Measurements from ENCODE around the gene TMEM238L. TPM values are rescaled to one million over a fixed set of nuclear protein-coding genes. Genes with fewer than 3 reads are reported as not detected.

TMEM238L gene
- total RNA-seq, 1 donor from 2014 or later = not detected

DNA sequence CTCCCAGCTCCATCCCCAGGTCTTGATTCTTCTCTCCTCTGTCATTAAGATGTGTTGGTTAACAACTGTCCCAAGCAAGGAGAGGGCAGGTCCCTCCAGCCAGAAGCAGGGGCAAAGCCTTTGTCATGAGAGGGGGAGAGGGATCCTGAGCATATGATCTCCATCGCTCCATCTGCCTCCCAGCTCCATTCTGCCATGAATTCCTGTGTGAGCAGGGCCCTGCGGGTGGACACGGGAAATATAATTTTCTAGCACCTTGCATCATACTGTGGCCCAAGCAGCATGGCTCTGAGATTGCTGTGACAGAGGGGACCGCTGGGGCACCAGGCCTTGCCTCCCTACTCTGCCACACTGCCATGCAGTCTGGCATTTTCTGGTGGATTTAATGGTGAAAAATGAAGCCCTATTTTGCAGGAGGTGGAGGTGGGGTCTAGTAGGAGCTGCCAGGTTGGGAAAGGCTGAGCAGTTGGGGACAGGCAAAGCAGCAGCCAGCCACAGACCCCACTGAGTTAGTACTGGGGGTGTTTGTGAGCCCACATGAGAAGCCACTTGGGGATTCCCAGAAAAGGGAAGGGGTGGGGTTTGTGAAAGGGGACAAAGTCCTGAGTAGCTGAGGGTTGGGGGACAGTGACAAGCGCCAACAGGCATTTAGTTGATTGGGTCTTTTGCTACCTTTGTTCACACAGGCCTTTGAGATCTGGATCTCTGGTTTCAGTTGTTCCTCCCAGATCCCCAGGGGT lies 16.4 kb downstream of the TMEM238L start:
- DNase-seq = peak; percentile 23
- TF ChIP-seq CTCF (IDR thresholded peaks at IDR 0.05; ENCODE audit: partially characterized antibody, unreplicated experiment) = no peak
- H3K4me1 Mint-ChIP-seq (ENCODE audit: low read depth, unreplicated experiment) = peaks cover 19% of the 10 kb centered on the region
- peak overlapping the region; percentile 19 for H3K27ac Mint-ChIP-seq (ENCODE audit: unreplicated experiment)
- H3K4me3 Mint-ChIP-seq (ENCODE audit: unreplicated experiment) = no peak overlapping the region
- H3K27me3 Mint-ChIP-seq (ENCODE audit: unreplicated experiment) = peaks cover 3% of the 10 kb centered on the region
- no peaks in the 10 kb centered on the region for H3K9me3 Mint-ChIP-seq (ENCODE audit: unreplicated experiment)
- no peaks in the 10 kb centered on the region for H3K36me3 Mint-ChIP-seq (ENCODE audit: unreplicated experiment)

DNA sequence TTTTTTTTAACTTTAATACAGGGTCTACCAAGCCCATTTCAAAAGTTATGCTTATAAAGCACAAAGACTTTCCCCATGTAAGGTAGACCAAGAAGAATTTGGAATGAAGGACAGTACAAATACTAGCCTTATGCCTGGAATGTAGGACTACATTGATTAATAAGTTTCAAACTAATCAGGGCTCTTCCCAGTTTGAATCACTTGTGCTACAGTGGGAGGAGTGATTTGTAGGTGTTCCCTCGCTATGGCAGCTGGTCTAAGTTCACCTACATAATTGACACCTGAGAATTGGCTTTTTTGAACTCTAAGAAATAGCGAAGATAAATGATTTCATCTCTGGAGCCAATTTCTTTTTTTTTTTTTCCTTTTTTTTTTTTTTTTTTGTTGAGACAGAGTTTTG lies 18.6 kb downstream of the TMEM238L start:
- H3K4me3 Mint-ChIP-seq (ENCODE audit: unreplicated experiment) = no peak overlapping the region
- DNase-seq = no peak
- TF ChIP-seq CTCF (IDR thresholded peaks at IDR 0.05; ENCODE audit: partially characterized antibody, unreplicated experiment) = no peak
- no peaks in the 10 kb centered on the region for H3K36me3 Mint-ChIP-seq (ENCODE audit: unreplicated experiment)
- H3K4me1 Mint-ChIP-seq (ENCODE audit: low read depth, unreplicated experiment) = peaks cover 14% of the 10 kb centered on the region
- H3K27me3 Mint-ChIP-seq (ENCODE audit: unreplicated experiment) = peaks cover 3% of the 10 kb centered on the region
- H3K9me3 Mint-ChIP-seq (ENCODE audit: unreplicated experiment) = no peaks in the 10 kb centered on the region
- no peak overlapping the region for H3K27ac Mint-ChIP-seq (ENCODE audit: unreplicated experiment)

DNA sequence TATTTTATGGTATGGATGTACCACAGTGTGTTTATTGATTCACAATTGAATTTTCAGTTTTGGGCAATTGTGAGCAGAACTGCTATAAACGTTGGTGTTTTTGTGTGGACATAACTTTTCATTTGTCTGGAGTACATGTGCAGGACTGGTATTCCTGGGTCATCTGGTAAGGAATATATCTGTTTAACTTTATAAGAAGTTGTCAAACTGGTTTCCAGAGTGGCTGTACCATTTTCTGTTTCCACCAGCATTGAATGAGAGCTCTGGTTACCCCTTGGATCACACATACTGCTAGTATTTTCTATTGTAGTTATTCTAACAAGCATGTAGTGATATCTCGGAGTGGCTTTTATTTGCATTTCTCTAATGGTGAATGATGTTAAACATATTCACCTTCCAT lies 24.3 kb downstream of the TMEM238L start:
- Mint-ChIP-seq H3K9me3 (ENCODE audit: unreplicated experiment) (peaks cover 3% of the 10 kb centered on the region), H3K27ac (ENCODE audit: unreplicated experiment) (no peak overlapping the region), H3K4me1 (ENCODE audit: low read depth, unreplicated experiment) (no peaks in the 10 kb centered on the region), H3K36me3 (ENCODE audit: unreplicated experiment) (peaks cover 5% of the 10 kb centered on the region), H3K4me3 (ENCODE audit: unreplicated experiment) (no peak overlapping the region), H3K27me3 (ENCODE audit: unreplicated experiment) (no peaks in the 10 kb centered on the region)
- DNase-seq = no peak
- TF ChIP-seq CTCF (IDR thresholded peaks at IDR 0.05; ENCODE audit: partially characterized antibody, unreplicated experiment) = no peak

GRCh38 chr17:10777890-10778289 lies 26.0 kb downstream of the TMEM238L start:
- H3K27me3 Mint-ChIP-seq (ENCODE audit: unreplicated experiment) = no peaks in the 10 kb centered on the region
- peaks cover 5% of the 10 kb centered on the region for H3K9me3 Mint-ChIP-seq (ENCODE audit: unreplicated experiment)
- peaks cover 5% of the 10 kb centered on the region for H3K36me3 Mint-ChIP-seq (ENCODE audit: unreplicated experiment)

More at GRCh38 chr17:10777890-10778289, 26.0 kb downstream of the TMEM238L start:
- no peak overlapping the region for H3K27ac Mint-ChIP-seq (ENCODE audit: unreplicated experiment)
- H3K4me1 Mint-ChIP-seq (ENCODE audit: low read depth, unreplicated experiment) = peaks cover 10% of the 10 kb centered on the region
- no peak overlapping the region for H3K4me3 Mint-ChIP-seq (ENCODE audit: unreplicated experiment)
- no peak for TF ChIP-seq CTCF (IDR thresholded peaks at IDR 0.05; ENCODE audit: partially characterized antibody, unreplicated experiment)
- DNase-seq = no peak

All from glutamatergic neuron (in vitro differentiated cells).